Kidney (tissue), 14 donors: Measurements from ENCODE around the gene CEP135. TPM values are rescaled to one million over a fixed set of nuclear protein-coding genes. Genes with fewer than 3 reads are reported as not detected.

Experiments used
- DNase-seq, 5 donors: peaks; one replicate each; pipeline ENCODE4 v3.0.0-alpha.2; 2013 to 2020
- FAIRE-seq: peaks from 2 replicates; lab custom pipeline; 2012; peaks lifted over from hg19 to GRCh38; lab: Jason Lieb, UNC
- H3K27ac ChIP-seq, 2 donors: one replicate each; pipeline ENCODE4 v1.7.0; 2013; ENCODE audit warnings: low read depth in 2 of 2, low read length in 2 of 2, inconsistent platforms in 1 of 2
- H3K27me3 ChIP-seq: one replicate; pipeline ENCODE4 v1.7.1; 2013; ENCODE audit warnings: low read length, inconsistent platforms; ENCODE audit not compliant: control insufficient read depth, insufficient read depth
- H3K36me3 ChIP-seq, 3 donors: one replicate each; pipeline versions ENCODE4 v1.7.0 to v1.7.1; 2013; ENCODE audit warnings: low read length in 3 of 3, control low read depth in 1 of 3, inconsistent platforms in 1 of 3; ENCODE audit not compliant: insufficient read depth in 3 of 3, control insufficient read depth in 2 of 3
- H3K4me1 ChIP-seq, 3 donors: one replicate each; pipeline versions ENCODE4 v1.7.0 to v1.7.1; 2013; ENCODE audit warnings: low read length in 3 of 3, inconsistent platforms in 1 of 3, low read depth in 1 of 3; ENCODE audit not compliant: control insufficient read depth in 2 of 3, insufficient read depth in 2 of 3
- H3K4me3 ChIP-seq, 3 donors: one replicate each; pipeline versions ENCODE4 v1.7.0 to v1.8.1; 2013; ENCODE audit warnings: low read length in 3 of 3, control low read depth in 1 of 3, inconsistent platforms in 1 of 3
- H3K9ac ChIP-seq, 3 donors: one replicate each; pipeline versions ENCODE4 v1.7.0 to v1.7.1; 2013; ENCODE audit warnings: low read length in 3 of 3, control low read depth in 1 of 3, inconsistent platforms in 1 of 3
- H3K9me3 ChIP-seq, 3 donors: one replicate each; pipeline versions ENCODE4 v1.7.0 to v1.7.1; 2013; ENCODE audit warnings: low read length in 3 of 3, control low read depth in 1 of 3, inconsistent platforms in 1 of 3; ENCODE audit not compliant: control insufficient read depth in 2 of 3, insufficient read depth in 1 of 3
- intact Hi-C: fragments of 100-400 bp; cut with DNase I; formaldehyde crosslinking; loops from one replicate; pipeline ENCODE4 v1.11.1; 2022
- polyA plus RNA-seq: library from polyadenylated mRNA; stranded (reverse); fragments of 350-450 nt; fragmentation: Illumina TruSeq; extraction: RNeasy Lipid Tissue Mini Kit (QIAGEN cat#74804); gene quantifications from one replicate; pipeline ENCODE4 v1.2.3, GENCODE V29; 2014; ENCODE audit warnings: low read depth, low replicate concordance; ENCODE audit not compliant: insufficient read depth
- total RNA-seq: library from RNA; stranded (reverse); fragmentation: NEBNext Ultra II Directional; extraction: Animal tissue kit (Norgen Biotek cat#: 25700); gene quantifications from one replicate; pipeline ENCODE4 v1.2.1, GENCODE V29; 2021
- TF ChIP-seq, protein P1 (sequence below): IDR thresholded peaks from 3 replicates; pipeline ENCODE4 v1.5.1; 2012; ENCODE audit warnings: mild to moderate bottlenecking, moderate library complexity, borderline replicate concordance; ENCODE audit not compliant: insufficient read depth; ENCODE audit errors: extremely low read depth
- donor health status: control.
- donor health status: control.
- donor health status: control.
- donor health status: control.
- donor health status: control.
- donor health status: DM: yes; HTN: yes; CAD: no.
- donor health status: Normal renal cell carcinoma (clear cell type).

The CEP135 gene
- total and polyA plus RNA-seq, 2 donors from 2014 or later = 2.3 to 9.2 TPM

DNA sequence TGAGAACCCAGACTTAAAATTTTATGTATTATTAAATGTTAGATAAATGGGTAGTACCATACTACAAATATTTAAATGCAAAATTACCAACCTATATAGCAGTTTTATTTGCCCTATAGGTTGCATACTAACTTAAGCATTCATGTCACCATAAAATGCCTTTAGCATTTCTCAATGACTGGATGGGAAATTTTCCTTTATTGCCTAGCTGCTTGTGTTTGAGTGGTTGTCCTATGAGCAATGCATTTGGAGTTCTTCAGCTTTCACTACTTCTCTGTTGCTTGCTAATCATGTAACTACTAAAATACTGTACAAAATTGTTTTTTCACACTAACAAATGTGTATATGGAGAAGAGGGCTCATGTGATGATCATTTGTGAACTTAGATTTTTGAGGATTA, 44.2 kb upstream of the CEP135 start:
- TF ChIP-seq, protein P1, sequence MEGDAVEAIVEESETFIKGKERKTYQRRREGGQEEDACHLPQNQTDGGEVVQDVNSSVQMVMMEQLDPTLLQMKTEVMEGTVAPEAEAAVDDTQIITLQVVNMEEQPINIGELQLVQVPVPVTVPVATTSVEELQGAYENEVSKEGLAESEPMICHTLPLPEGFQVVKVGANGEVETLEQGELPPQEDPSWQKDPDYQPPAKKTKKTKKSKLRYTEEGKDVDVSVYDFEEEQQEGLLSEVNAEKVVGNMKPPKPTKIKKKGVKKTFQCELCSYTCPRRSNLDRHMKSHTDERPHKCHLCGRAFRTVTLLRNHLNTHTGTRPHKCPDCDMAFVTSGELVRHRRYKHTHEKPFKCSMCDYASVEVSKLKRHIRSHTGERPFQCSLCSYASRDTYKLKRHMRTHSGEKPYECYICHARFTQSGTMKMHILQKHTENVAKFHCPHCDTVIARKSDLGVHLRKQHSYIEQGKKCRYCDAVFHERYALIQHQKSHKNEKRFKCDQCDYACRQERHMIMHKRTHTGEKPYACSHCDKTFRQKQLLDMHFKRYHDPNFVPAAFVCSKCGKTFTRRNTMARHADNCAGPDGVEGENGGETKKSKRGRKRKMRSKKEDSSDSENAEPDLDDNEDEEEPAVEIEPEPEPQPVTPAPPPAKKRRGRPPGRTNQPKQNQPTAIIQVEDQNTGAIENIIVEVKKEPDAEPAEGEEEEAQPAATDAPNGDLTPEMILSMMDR = no peak
- H3K9me3 ChIP-seq = no peaks in the 10 kb centered on the region
- intact Hi-C loops = no loop called here
- H3K36me3 ChIP-seq = peaks cover 3 to 4% (median 3%) of the 10 kb centered on the region in 3 donors
- no peak overlapping the region for H3K4me3 ChIP-seq
- DNase-seq (no peak), FAIRE-seq (no peak)
- no peak overlapping the region for H3K9ac ChIP-seq
- no peak overlapping the region for H3K27ac ChIP-seq
- no peaks in the 10 kb centered on the region for H3K4me1 ChIP-seq
- H3K27me3 ChIP-seq = no peaks in the 10 kb centered on the region

DNA sequence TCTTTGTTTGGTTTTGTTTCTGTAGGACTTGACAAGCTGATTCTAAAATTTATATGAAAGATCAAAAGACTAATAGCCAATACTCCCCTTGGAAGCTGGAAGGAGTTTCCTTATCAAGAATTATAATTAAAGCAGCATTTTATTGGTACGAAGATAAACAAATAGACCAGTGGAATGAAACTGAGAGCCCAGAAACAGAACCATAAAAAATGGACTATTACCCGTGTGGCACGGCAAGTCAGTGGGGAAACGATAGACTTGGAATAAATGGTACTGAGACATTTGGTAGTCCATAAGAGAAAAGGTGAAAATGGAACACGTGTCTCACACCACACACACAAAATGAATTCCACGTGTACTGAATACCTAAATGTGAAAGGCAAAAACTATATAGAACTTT, 42.4 kb upstream of the CEP135 start:
- Histone ChIP-seq H3K9me3 (no peaks in the 10 kb centered on the region), H3K27ac (no peak overlapping the region), H3K36me3 (peaks cover 3 to 4% (median 3%) of the 10 kb centered on the region in 3 donors), H3K27me3 (no peaks in the 10 kb centered on the region), H3K4me1 (no peaks in the 10 kb centered on the region), H3K9ac (no peak overlapping the region), H3K4me3 (no peak overlapping the region)
- TF ChIP-seq, protein P1 = no peak
- intact Hi-C loops = no loop called here
- FAIRE-seq (no peak), DNase-seq (no peak)

DNA sequence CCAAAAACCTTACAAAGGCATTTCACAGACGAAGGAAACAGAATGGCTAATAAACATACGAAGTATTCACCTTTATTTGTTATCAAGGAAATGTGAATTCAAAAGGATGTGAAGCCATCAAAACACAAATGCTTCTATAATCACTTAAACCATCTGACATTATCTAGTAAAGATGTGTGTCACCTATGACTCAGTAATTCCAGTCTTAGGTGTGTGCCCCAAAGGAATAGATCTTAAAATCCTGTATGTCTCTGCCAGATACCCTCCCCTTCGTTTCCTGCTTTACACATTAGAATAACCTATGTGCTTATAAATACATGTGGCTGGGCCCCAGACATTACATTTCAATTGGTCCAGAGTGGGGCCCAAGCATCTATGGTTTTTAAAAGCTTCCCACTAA, 41.8 kb upstream of the CEP135 start:
- intact Hi-C loops = no loop called here
- H3K9me3 ChIP-seq = no peaks in the 10 kb centered on the region
- no peak for FAIRE-seq
- DNase-seq = no peak
- peaks cover 3 to 4% (median 3%) of the 10 kb centered on the region in 3 donors for H3K36me3 ChIP-seq
- no peaks in the 10 kb centered on the region for H3K27me3 ChIP-seq
- no peak overlapping the region for H3K4me3 ChIP-seq
- TF ChIP-seq, protein P1 = no peak
- no peak overlapping the region for H3K9ac ChIP-seq
- H3K27ac ChIP-seq = no peak overlapping the region
- no peaks in the 10 kb centered on the region for H3K4me1 ChIP-seq

DNA sequence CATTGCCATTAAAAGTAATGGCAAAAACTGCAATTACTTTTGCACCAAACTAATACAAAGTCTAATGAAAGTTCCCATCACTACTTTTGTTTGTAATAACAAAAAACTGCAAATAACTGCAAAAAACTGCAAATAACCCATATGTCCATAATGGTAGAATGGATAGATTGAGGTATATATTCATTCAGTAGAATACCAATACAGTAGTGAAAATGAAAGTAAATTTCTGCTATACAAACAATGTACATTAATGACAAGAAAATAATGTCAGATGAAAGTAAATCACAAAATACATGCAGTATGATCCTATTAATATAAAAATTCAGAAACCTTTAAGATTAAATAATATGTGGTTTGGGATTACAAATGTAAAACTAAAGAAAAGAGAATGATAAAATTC, 41.3 kb upstream of the CEP135 start:
- H3K9ac ChIP-seq = no peak overlapping the region
- no peaks in the 10 kb centered on the region for H3K27me3 ChIP-seq
- H3K4me3 ChIP-seq = peak overlapping the region in 1 of 3 donors; percentile 18
- no peaks in the 10 kb centered on the region for H3K4me1 ChIP-seq
- no peaks in the 10 kb centered on the region for H3K9me3 ChIP-seq
- FAIRE-seq = peak; percentile 52
- no peak overlapping the region for H3K27ac ChIP-seq
- intact Hi-C loops = no loop called here
- peaks cover 2 to 4% (median 3%) of the 10 kb centered on the region in 3 donors for H3K36me3 ChIP-seq
- TF ChIP-seq, protein P1 = no peak
- no peak for DNase-seq
